Measurements from ENCODE around the gene ZNF181.

ZNF181 gene

DNA sequence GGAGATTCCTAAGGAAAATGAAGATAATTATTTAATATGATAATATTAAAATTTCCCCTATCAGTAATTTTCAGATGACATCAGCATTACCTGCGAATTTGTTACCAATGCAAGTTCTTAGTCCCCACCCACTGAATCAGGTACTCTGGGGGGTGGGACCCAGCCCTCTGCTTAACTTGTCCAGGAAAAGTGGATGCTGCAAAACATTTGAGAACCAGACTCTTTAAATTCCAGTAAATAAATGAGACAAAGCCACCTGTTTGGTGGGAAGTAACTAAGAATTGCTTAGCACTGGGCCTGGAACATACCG, 39.5 kb downstream of the ZNF181 start:
- Histone ChIP-seq H3K4me1 (peaks cover 5% of the 10 kb centered on the region), H3K36me3 (replicated peaks) (no peaks in the 10 kb centered on the region), H3K9me3 (peaks cover 5% of the 10 kb centered on the region; the same call in 1 of the 2 replicates), H3K27me3 (ENCODE audit: low read depth) (no peaks in the 10 kb centered on the region), H3K4me3 (peak overlapping the region; percentile 54)
- no peak for DNase-seq (ENCODE audit: low spot score in 2 of 2)
- in situ Hi-C loops (cut with MboI; ENCODE audit: low sequenced_read_pairs): no loop called here

DNA sequence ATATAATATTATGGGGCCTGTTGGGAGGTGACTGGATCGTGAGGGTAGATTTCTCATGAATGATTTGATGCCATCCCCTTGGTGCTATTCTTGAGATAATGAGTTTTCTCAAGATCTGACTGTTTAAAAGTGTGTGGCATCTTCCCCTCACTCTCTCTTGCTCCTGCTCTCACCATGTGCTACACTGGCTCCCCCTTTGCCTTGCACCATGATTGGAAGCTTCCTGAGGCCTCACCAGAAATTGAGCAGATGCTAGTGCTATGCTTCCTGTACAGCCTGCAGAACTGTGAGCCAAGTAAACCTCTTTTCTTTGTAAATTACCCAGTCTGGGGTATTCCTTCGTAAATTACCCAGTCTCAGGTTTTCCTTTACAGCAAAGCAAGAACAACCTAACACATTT, 40.8 kb downstream of the ZNF181 start:
- in situ Hi-C loops (cut with MboI; ENCODE audit: low sequenced_read_pairs): no loop called here
- Histone ChIP-seq H3K9me3 (peaks cover 5% of the 10 kb centered on the region; the same call in 1 of the 2 replicates), H3K4me3 (no peak overlapping the region)

DNA sequence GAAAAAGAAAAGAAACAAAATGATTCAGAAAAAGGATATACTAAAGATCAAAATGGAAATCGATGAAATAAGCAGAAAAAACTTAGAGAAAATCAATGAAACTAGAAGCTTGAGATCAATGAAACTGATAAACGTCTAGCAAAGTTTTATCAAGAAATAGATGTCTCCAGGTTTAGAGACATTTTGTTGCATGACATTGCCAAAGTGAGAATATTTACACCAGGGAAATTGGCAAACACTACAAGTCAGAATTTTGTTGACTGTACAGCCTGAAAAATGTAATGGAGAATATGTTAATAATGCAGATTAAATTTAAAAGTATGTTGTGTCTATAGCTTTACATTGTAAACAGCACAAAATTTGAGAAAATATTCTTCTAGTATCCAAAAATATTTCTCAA, 44.3 kb downstream of the ZNF181 start:
- Histone ChIP-seq H3K9me3 (peaks cover 5% of the 10 kb centered on the region; the same call in 1 of the 2 replicates), H3K36me3 (replicated peaks) (no peaks in the 10 kb centered on the region), H3K27me3 (ENCODE audit: low read depth) (no peaks in the 10 kb centered on the region), H3K4me3 (no peak overlapping the region), H3K4me1 (no peaks in the 10 kb centered on the region)
- in situ Hi-C loops (cut with MboI; ENCODE audit: low sequenced_read_pairs): no loop called here
- DNase-seq (ENCODE audit: low spot score in 2 of 2): no peak

More for the DNA sequence above, 40.8 kb downstream of the ZNF181 start:
- Histone ChIP-seq H3K4me1 (peaks cover 5% of the 10 kb centered on the region), H3K36me3 (replicated peaks) (no peaks in the 10 kb centered on the region), H3K27me3 (ENCODE audit: low read depth) (no peaks in the 10 kb centered on the region)
- DNase-seq (ENCODE audit: low spot score in 2 of 2): no peak

DNA sequence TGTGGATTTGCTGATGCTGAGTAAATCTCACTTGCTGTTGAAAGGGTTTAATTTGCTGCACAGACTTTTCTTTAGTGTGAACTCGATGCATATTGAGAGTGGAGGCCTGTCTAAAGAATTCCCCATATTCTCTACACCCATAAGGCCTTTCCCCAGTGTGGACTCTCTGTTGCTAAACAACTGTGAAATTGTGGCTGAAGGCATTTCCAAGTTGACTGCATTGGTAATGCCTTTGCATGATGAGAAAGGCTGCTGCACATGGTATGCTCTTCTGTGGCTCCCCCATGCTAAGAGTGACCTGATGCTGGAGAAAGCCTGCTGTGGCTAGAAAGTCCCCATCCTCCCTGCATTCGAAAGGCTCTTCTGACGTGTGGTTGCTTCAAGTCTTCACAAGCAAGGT, 45.6 kb downstream of the ZNF181 start:
- H3K9me3 ChIP-seq: no peaks in the 10 kb centered on the region
- DNase-seq (ENCODE audit: low spot score in 2 of 2): no peak
- in situ Hi-C loops (cut with MboI; ENCODE audit: low sequenced_read_pairs): no loop called here
- H3K4me3 ChIP-seq: no peak overlapping the region
- H3K4me1 ChIP-seq: no peaks in the 10 kb centered on the region
- H3K36me3 ChIP-seq (replicated peaks): no peaks in the 10 kb centered on the region
- no peaks in the 10 kb centered on the region for H3K27me3 ChIP-seq (ENCODE audit: low read depth)

DNA sequence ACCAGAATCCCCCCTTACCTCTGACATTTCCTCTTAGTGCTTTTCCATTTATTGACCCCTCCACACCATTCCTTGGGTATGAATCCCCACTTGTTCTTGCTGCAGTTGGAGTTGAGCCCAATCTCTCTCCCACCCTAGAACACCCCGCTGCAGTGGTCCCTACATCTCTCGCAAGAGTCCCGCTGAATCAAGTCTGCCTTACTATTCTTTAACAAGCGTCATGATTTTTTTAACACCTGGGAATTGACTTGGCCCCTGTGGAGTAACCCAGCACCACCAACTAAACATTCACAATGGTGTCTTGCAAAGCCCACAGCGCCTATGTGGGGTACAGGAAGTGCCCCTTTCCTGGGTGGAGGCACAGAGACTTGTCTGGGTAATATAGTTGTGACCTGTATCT, 52.2 kb downstream of the ZNF181 start:
- no peaks in the 10 kb centered on the region for H3K27me3 ChIP-seq (ENCODE audit: low read depth)
- H3K36me3 ChIP-seq (replicated peaks): no peaks in the 10 kb centered on the region
- no peaks in the 10 kb centered on the region for H3K9me3 ChIP-seq
- H3K4me1 ChIP-seq: no peaks in the 10 kb centered on the region
- H3K4me3 ChIP-seq: no peak overlapping the region
- DNase-seq (ENCODE audit: low spot score in 2 of 2): no peak
- in situ Hi-C loops (cut with MboI; ENCODE audit: low sequenced_read_pairs): no loop called here

DNA sequence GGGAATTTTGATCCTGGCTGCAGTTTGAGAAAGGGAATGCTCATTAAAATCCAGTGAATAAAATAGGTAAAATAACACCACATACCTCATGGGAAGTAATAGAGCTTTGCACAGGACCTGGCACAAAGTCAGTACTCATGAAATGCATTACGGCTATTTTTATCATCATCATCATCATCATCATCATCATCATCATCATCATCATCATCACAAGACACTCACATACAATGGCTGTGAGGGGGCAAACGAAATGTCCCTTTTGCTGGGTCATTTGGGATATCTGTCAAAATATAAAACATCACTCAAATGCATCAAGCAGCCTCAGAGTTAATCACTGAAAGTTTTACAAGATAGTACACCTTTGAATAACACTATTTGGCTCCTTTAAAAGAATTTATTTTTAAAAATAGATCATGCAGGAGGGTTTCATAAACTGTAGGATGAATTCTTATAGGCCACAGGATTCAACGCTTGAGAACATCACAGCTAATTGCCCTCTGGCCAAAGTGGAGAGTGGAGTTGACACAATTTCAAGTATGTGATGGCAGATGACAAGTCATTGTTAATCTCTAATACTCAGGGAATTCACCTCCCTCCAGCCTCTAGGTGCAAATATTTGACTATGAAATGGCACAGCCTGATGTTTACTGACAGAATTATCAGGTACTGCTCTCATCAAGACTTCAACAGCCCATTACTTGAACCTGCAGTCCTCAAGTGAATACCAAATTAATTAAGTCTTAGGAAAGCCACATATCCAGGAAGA, 53.2 kb downstream of the ZNF181 start:
- in situ Hi-C loops (cut with MboI; ENCODE audit: low sequenced_read_pairs): no loop called here
- no peak overlapping the region for H3K4me3 ChIP-seq
- DNase-seq (ENCODE audit: low spot score in 2 of 2): no peak
- no peaks in the 10 kb centered on the region for H3K9me3 ChIP-seq
- H3K27me3 ChIP-seq (ENCODE audit: low read depth): no peaks in the 10 kb centered on the region
- no peaks in the 10 kb centered on the region for H3K36me3 ChIP-seq (replicated peaks)
- no peaks in the 10 kb centered on the region for H3K4me1 ChIP-seq

DNA sequence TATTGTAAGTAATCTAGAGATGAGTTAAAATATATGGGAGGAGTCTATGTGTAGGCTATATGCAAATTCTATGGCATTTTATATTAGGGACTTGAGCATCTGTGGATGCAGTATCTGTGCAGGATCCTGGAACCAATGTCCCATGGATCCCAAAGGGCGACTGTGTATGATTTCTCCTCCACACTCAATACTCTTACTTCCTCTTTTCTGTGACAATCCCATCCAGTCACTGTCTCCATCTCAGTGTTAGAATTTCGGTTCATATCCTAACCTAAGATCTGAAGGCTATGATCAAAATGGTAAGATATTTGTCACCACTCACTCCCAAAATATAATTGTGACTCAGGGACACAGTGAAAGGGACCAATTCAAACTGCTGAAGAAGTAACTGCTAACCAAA, 54.0 kb downstream of the ZNF181 start:
- Histone ChIP-seq H3K27me3 (ENCODE audit: low read depth) (no peaks in the 10 kb centered on the region), H3K36me3 (replicated peaks) (no peaks in the 10 kb centered on the region), H3K9me3 (no peaks in the 10 kb centered on the region), H3K4me3 (no peak overlapping the region), H3K4me1 (no peaks in the 10 kb centered on the region)
- DNase-seq (ENCODE audit: low spot score in 2 of 2): no peak
- in situ Hi-C loops (cut with MboI; ENCODE audit: low sequenced_read_pairs): no loop called here

DNA sequence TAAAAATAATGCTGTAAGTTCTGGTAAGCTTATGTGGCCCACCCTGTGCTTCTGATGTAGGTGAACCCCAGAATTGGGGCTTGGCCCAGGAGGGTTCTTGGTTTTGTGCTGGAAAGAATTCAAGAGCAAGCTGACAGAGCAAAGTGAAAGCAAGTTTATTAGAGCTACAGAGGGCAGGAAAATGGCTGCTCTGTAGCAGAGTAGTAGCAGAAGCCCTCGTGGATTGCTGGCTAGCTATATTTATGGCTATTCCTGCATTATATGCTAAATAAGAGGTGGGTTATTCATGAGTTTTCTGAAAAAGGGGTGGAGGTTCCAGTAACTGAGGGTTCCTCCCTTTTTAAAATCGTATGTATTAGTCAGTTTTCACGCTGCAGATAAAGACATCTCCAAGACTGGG, 59.5 kb downstream of the ZNF181 start:
- Histone ChIP-seq H3K4me3 (no peak overlapping the region), H3K9me3 (no peaks in the 10 kb centered on the region), H3K36me3 (replicated peaks) (no peaks in the 10 kb centered on the region), H3K27me3 (ENCODE audit: low read depth) (no peaks in the 10 kb centered on the region), H3K4me1 (no peaks in the 10 kb centered on the region)
- DNase-seq (ENCODE audit: low spot score in 2 of 2): no peak
- in situ Hi-C loops (cut with MboI; ENCODE audit: low sequenced_read_pairs): no loop called here

DNA sequence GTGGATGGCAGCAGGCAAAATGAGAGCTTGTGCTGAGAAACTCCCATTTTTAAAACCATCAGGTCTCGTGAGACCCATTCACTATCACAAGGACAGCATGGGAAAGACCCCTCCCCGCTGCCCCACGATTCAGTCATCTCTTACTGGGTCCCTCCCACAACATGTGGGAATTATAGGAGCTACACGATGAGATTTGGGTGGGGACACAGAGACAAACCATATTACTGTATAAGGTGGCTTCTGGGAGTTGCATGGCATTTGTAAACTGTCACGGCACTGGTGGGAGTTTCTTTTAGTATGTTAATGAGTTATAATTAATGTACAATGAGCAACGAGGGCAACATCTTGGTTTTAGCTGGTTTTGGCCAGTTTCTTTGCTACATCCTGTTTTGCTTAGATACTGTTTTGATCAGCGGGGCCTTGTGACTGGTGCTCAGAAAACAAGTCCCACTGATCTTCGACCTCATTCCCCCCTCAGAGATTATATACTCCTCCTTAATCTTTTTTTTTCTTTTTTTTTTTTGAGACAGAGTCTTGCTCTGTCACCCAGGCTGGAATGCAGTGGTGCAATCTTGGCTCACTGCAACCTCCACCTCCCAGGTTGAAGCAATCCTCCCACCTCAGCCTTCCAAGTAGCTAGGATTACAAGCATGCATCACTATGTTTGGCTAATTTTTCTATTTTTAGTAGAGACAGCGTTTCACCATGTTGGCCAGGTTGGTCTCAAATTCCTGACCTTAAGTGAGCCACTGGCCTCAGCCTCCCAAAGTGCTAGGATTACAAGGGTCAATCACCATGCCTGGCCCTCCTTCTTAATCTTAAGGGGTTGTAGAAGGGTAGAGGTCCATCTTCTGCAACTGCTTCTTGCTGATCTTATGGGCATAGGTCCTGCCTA, 60.3 kb downstream of the ZNF181 start:
- H3K4me1 ChIP-seq: no peaks in the 10 kb centered on the region
- no peak for DNase-seq (ENCODE audit: low spot score in 2 of 2)
- H3K27me3 ChIP-seq (ENCODE audit: low read depth): no peaks in the 10 kb centered on the region
- no peaks in the 10 kb centered on the region for H3K9me3 ChIP-seq
- in situ Hi-C loops (cut with MboI; ENCODE audit: low sequenced_read_pairs): no loop called here
- H3K36me3 ChIP-seq (replicated peaks): no peaks in the 10 kb centered on the region
- no peak overlapping the region for H3K4me3 ChIP-seq

All from HAP-1 (cell line).